GM12878 (cell line): Measurements from ENCODE around the gene SFR1. TPM values are rescaled to one million over a fixed set of nuclear protein-coding genes. Genes with fewer than 3 reads are reported as not detected.

Experiments used
- ATAC-seq: fragments of 200-7000 bp; cut with Tn5 transposase; 3 replicates; pipeline ENCODE4 v1.9.1; 2020; ENCODE audit warnings: mild to moderate bottlenecking, moderate library complexity
- BruUV-seq: library from RNA; stranded (reverse); fragments of 400-500 nt; replicated peaks from 2 replicates; lab custom pipeline; 2021; lab: Mats Ljungman, UMichigan
- CTCF ChIA-PET: fragments of 300-600 bp; sonication (Branson Sonifier 250); formaldehyde crosslinking; extraction: SDS; loops from one replicate; lab custom pipeline; 2021; ENCODE audit warnings: inconsistent platforms; lab: Yijun Ruan, JAX
- POLR2A ChIA-PET: fragments of 350-600 bp; formaldehyde crosslinking; extraction: SDS; loops from one replicate; lab custom pipeline; 2021; ENCODE audit warnings: inconsistent platforms; lab: Charles Lee
- RAD21 ChIA-PET: fragments of 300-600 bp; sonication (Branson Sonifier 250); formaldehyde crosslinking; loops from one replicate; lab custom pipeline; 2023; ENCODE audit warnings: antibody characterized with exemption; ENCODE audit not compliant: unreplicated experiment; lab: Charles Lee
- SMC1A ChIA-PET: fragments of 300-600 bp; sonication (Branson Sonifier 250); formaldehyde crosslinking; loops from one replicate; lab custom pipeline; 2023; ENCODE audit not compliant: unreplicated experiment, uncharacterized antibody; lab: Charles Lee
- DNase-seq: peaks from one replicate; pipeline ENCODE4 v3.0.0-alpha.2; 2011; ENCODE audit warnings: low read depth, low spot score
- FAIRE-seq: peaks from 3 replicates; lab custom pipeline; 2011; peaks lifted over from hg19 to GRCh38; lab: Jason Lieb, UNC
- H2AFZ ChIP-seq: 2 replicates; pipeline ENCODE4 v1.6.0; 2011; ENCODE audit warnings: low read depth, low read length, control low read depth; ENCODE audit not compliant: control insufficient read depth
- H3K27ac ChIP-seq: 2 replicates; pipeline ENCODE4 v1.5.1; 2011; ENCODE audit warnings: control low read depth; ENCODE audit not compliant: control insufficient read depth, insufficient read depth
- H3K27me3 ChIP-seq, 2 experiments: replicated peaks in 1 of 2; 2 replicates each; pipeline versions ENCODE4 v1.6.0 to v1.6.1; 2011; ENCODE audit warnings: low read length in 1 of 2; ENCODE audit not compliant: control insufficient read depth in 2 of 2, insufficient read depth in 2 of 2
- H3K36me3 ChIP-seq, 2 experiments: 2 replicates each; pipeline ENCODE4 v1.5.1; 2011; ENCODE audit warnings: low read length in 1 of 2; ENCODE audit not compliant: control insufficient read depth in 2 of 2, insufficient read depth in 2 of 2
- H3K4me1 ChIP-seq: 2 replicates; pipeline ENCODE4 v1.6.1; 2011; ENCODE audit warnings: mild to moderate bottlenecking, low read length, moderate library complexity, mixed read lengths; ENCODE audit not compliant: control insufficient read depth, insufficient read depth
- H3K4me2 ChIP-seq: 2 replicates; pipeline ENCODE4 v1.6.0; 2011; ENCODE audit warnings: control low read depth; ENCODE audit not compliant: control insufficient read depth, insufficient read depth
- H3K4me3 ChIP-seq: fragments of 200-600 bp; sonication (generic); 2 replicates; pipeline ENCODE4 v1.5.1; 2016
- H3K79me2 ChIP-seq: 2 replicates; pipeline ENCODE4 v1.6.0; 2011; ENCODE audit warnings: low read length; ENCODE audit not compliant: control insufficient read depth, insufficient read depth
- H3K9ac ChIP-seq: 2 replicates; pipeline ENCODE4 v1.8.0; 2011; ENCODE audit warnings: low read length, control low read depth, mixed read lengths; ENCODE audit not compliant: control insufficient read depth, insufficient read depth
- H3K9me3 ChIP-seq: replicated peaks from 3 replicates; pipeline ENCODE4 v1.5.1; 2011; ENCODE audit warnings: mild to moderate bottlenecking, low read length; ENCODE audit not compliant: control insufficient read depth, insufficient read depth
- H4K20me1 ChIP-seq: 2 replicates; pipeline ENCODE4 v1.6.0; 2011; ENCODE audit not compliant: control insufficient read depth, insufficient read depth
- BCL11A ChIP-seq: IDR thresholded peaks from 2 replicates; pipeline ENCODE4 v1.6.1; 2011; ENCODE audit warnings: low read depth, low read length
- CHD1 ChIP-seq: IDR thresholded peaks from 2 replicates; pipeline ENCODE4 v1.6.1; 2012; ENCODE audit warnings: low read depth, low read length, improper control_type of control experiment
- ETV6 ChIP-seq, 2 experiments: fragments of 450-650 bp in 1 of 2; IDR thresholded peaks in 1 of 2; conservative IDR thresholded peaks in 1 of 2; 2 replicates each; pipeline ENCODE4 v1.6.1; 2014; ENCODE audit warnings: antibody characterized with exemption in 1 of 2, borderline replicate concordance in 1 of 2, low read depth in 1 of 2, mild to moderate bottlenecking in 1 of 2, moderate library complexity in 1 of 2
- KAT2A ChIP-seq: conservative IDR thresholded peaks from 2 replicates; pipeline ENCODE4 v1.6.1; 2011; ENCODE audit warnings: low read depth, low read length; ENCODE audit not compliant: control insufficient read depth
- KDM1A ChIP-seq: fragments of 200-600 bp; sonication (generic); IDR thresholded peaks from 2 replicates; pipeline ENCODE4 v1.6.1; 2016; ENCODE audit warnings: borderline replicate concordance
- MLLT1 ChIP-seq: fragments of 450-650 bp; IDR thresholded peaks from 2 replicates; pipeline ENCODE4 v1.6.1; 2016; ENCODE audit warnings: mild to moderate bottlenecking
- NFIC ChIP-seq: IDR thresholded peaks from 2 replicates; pipeline ENCODE4 v1.6.1; 2012; ENCODE audit warnings: low read depth, mild to moderate bottlenecking, inconsistent platforms, low read length, moderate library complexity
- NFYB ChIP-seq: IDR thresholded peaks from 2 replicates; pipeline ENCODE4 v1.6.1; 2011; ENCODE audit warnings: low read depth, mild to moderate bottlenecking, low read length, improper control_type of control experiment, moderate library complexity; ENCODE audit not compliant: insufficient read depth
- NRF1 ChIP-seq: conservative IDR thresholded peaks from 2 replicates; pipeline ENCODE4 v1.6.1; 2011; ENCODE audit warnings: mild to moderate bottlenecking, low read depth, low read length, improper control_type of control experiment
- SIX5 ChIP-seq: IDR thresholded peaks from 2 replicates; pipeline ENCODE4 v1.6.1; 2011; ENCODE audit warnings: mild to moderate bottlenecking, low read depth, low read length, moderate library complexity; ENCODE audit not compliant: severe bottlenecking
- SMAD1 ChIP-seq: fragments of 450-650 bp; IDR thresholded peaks from 2 replicates; pipeline ENCODE4 v1.6.1; 2018; ENCODE audit warnings: mild to moderate bottlenecking, low read depth; ENCODE audit not compliant: partially characterized antibody
- SMARCA5 ChIP-seq: fragments of 450-650 bp; IDR thresholded peaks from 2 replicates; pipeline ENCODE4 v1.6.1; 2017; ENCODE audit warnings: mild to moderate bottlenecking
- SP1 ChIP-seq: IDR thresholded peaks from one replicate; pipeline ENCODE4 v1.6.1; 2011; ENCODE audit warnings: low read depth, low read length
- SUZ12 ChIP-seq: fragments of 200-600 bp; sonication (generic); IDR thresholded peaks from one replicate; pipeline ENCODE4 v1.6.1; 2018; ENCODE audit warnings: antibody characterized with exemption, mild to moderate bottlenecking; ENCODE audit not compliant: unreplicated experiment
- TAF1 ChIP-seq: IDR thresholded peaks from 2 replicates; pipeline ENCODE4 v1.6.1; 2011; ENCODE audit warnings: mild to moderate bottlenecking, low read depth, low read length, borderline replicate concordance
- ZBED1 ChIP-seq: IDR thresholded peaks from 2 replicates; pipeline ENCODE4 v1.6.1; 2016; ENCODE audit warnings: borderline replicate concordance
- ZNF217 ChIP-seq: fragments of 450-650 bp; IDR thresholded peaks from 2 replicates; pipeline ENCODE4 v1.6.1; 2017; ENCODE audit warnings: antibody characterized with exemption, mild to moderate bottlenecking
- WGBS: methylation state at CpG from one replicate; pipeline ENCODE4 v1.1.6; 2016; ENCODE audit warnings: low lambda C conversion rate; ENCODE audit not compliant: insufficient replicate concordance, insufficient coverage; ENCODE audit errors: missing lambda C conversion rate; 5-methylcytosine and 5-hydroxymethylcytosine counted together
- in situ Hi-C: fragments of 300-500 bp; cut with MboI; formaldehyde crosslinking; loops from 9 replicates; pipeline ENCODE4 v1.14.3; 2018; ENCODE audit warnings: mixed read lengths
- intact Hi-C: fragments of 100-400 bp; cut with micrococcal nuclease; formaldehyde crosslinking; loops from one replicate; pipeline ENCODE4 v1.14.2; 2022; ENCODE audit not compliant: unreplicated experiment
- polyA plus RNA-seq, 11 experiments: library from polyadenylated mRNA; depleted of rRNA in 4 of 11; unstranded in 6 of 11; stranded (reverse) in 5 of 11; fragments of >200 nt; fragmentation: Nextera tagmentation in 4 of 11; fragmentation: Illumina TruSeq in 1 of 11; extraction: Ambion mirVana in 4 of 11; extraction: Trizol in 1 of 11; gene quantifications; 1 replicate in 1 of 11; 2 replicates in 10 of 11; pipeline versions ENCODE4 v1.2.1 to v1.2.3, GENCODE V29; 2011 to 2016; ENCODE audit warnings: inconsistent platforms in 2 of 11, missing spikeins in 2 of 11, low read depth in 1 of 11
- total RNA-seq, 4 experiments: library from RNA; depleted of rRNA in 3 of 4; stranded (reverse); fragments of >200 nt in 3 of 4; fragmentation: Illumina TruSeq in 1 of 4; extraction: Trizol in 1 of 4; gene quantifications; 2 replicates each; pipeline versions ENCODE4 v1.2.1 to v1.2.3, GENCODE V29; 2013 to 2021
- TF ChIP-seq, protein P1 (sequence below): fragments of 450-650 bp; IDR thresholded peaks from 2 replicates; pipeline ENCODE4 v1.6.1; 2017; ENCODE audit warnings: mild to moderate bottlenecking, moderate library complexity

Gene SFR1
- total and polyA plus RNA-seq, 10 of the 15 experiments (the other 5 are each of a cell fraction or from before 2014, with no cell fraction given), result 6.9 to 31.5 (median 14.9) TPM

DNA sequence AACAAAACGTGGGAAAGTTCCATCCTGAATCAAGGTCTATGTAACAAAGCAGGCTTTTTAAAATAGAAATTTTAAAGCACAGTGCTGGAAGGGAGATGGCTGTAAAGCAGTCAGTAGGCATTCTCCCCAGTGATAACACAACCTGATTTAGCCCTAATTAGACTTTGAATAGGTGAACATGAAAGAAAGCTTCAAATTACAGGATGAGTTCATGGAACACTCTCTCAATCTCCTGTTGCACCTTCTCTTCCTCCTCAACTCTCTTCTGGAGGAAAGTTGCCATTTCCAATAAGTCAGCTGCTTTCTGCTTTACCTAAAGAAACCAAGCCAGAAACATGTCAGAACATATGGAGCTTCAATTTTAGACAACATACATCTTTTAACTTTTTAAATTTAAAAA is 20.1 kb downstream of the SFR1 start:
- ChIA-PET RAD21 (no interaction called here), CTCF (interaction anchor here (0.6 to 3.2 kb wide), 2 partner anchors 19 to 131 kb away, joined by 3 to 24 read pairs; partner anchors contain the start of gene SFR1), SMC1A (interaction anchor here (1.1 kb wide), 1 partner anchor 93 kb away, joined by 3 read pairs; no protein-coding TSS in a partner anchor), POLR2A (no interaction called here)
- no peaks in the 10 kb centered on the region for H3K79me2 ChIP-seq
- H3K4me1 ChIP-seq, result no peaks in the 10 kb centered on the region
- no peak overlapping the region for H3K27ac ChIP-seq
- FAIRE-seq, result no peak
- no peaks in the 10 kb centered on the region for H3K9me3 ChIP-seq
- H3K36me3 ChIP-seq, result no peaks in the 10 kb centered on the region
- TF ChIP-seq, protein P1, sequence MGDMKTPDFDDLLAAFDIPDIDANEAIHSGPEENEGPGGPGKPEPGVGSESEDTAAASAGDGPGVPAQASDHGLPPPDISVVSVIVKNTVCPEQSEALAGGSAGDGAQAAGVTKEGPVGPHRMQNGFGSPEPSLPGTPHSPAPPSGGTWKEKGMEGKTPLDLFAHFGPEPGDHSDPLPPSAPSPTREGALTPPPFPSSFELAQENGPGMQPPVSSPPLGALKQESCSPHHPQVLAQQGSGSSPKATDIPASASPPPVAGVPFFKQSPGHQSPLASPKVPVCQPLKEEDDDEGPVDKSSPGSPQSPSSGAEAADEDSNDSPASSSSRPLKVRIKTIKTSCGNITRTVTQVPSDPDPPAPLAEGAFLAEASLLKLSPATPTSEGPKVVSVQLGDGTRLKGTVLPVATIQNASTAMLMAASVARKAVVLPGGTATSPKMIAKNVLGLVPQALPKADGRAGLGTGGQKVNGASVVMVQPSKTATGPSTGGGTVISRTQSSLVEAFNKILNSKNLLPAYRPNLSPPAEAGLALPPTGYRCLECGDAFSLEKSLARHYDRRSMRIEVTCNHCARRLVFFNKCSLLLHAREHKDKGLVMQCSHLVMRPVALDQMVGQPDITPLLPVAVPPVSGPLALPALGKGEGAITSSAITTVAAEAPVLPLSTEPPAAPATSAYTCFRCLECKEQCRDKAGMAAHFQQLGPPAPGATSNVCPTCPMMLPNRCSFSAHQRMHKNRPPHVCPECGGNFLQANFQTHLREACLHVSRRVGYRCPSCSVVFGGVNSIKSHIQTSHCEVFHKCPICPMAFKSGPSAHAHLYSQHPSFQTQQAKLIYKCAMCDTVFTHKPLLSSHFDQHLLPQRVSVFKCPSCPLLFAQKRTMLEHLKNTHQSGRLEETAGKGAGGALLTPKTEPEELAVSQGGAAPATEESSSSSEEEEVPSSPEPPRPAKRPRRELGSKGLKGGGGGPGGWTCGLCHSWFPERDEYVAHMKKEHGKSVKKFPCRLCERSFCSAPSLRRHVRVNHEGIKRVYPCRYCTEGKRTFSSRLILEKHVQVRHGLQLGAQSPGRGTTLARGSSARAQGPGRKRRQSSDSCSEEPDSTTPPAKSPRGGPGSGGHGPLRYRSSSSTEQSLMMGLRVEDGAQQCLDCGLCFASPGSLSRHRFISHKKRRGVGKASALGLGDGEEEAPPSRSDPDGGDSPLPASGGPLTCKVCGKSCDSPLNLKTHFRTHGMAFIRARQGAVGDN, result no peak
- TF ChIP-seq CHD1 (no peak), SUZ12 (no peak), SMAD1 (no peak), TAF1 (no peak), SIX5 (no peak), SMARCA5 (no peak), NFIC (no peak), KDM1A (no peak), NFYB (no peak), MLLT1 (no peak), ZNF217 (no peak), SP1 (no peak), BCL11A (no peak), KAT2A (no peak), ZBED1 (no peak), NRF1 (no peak), ETV6 (conservative IDR thresholded peaks at IDR 0.05 in 1 of 2, IDR thresholded peaks at IDR 0.05 in 1 of 2; ENCODE audit: borderline replicate concordance in 1 of 2, low read depth in 1 of 2) (no peak)
- in situ Hi-C loops (no loop called here), intact Hi-C loops (no loop called here)
- H3K27me3 ChIP-seq, result peaks cover 0 to 2% of the 10 kb centered on the region in 2 experiments; a peak in 2 of 4 replicates
- DNase-seq, result no peak
- 0% methylated on average over 1 of the region's 1 CpG for WGBS
- no peak overlapping the region for H2AFZ ChIP-seq
- H3K4me3 ChIP-seq, result no peak overlapping the region
- no peak overlapping the region for H3K4me2 ChIP-seq
- no peak overlapping the region for H3K9ac ChIP-seq
- no peaks in the 10 kb centered on the region for H4K20me1 ChIP-seq
- no TSS peak for BruUV-seq
- no peak for ATAC-seq
